Bronchial epithelial cell (primary cell): ENCODE data around the gene C19orf44. TPM values are rescaled to one million over a fixed set of nuclear protein-coding genes. Genes with fewer than 3 reads are reported as not detected.
"Not testable (repeated sequence)": the region's sequence is repeated elsewhere in the genome, so short reads cannot be mapped to it uniquely, and the experiment has no call there.

Experiments used
- DNase-seq: peaks from one replicate; pipeline ENCODE4 v3.0.0-alpha.2; 2010; ENCODE audit warnings: low read depth
- FAIRE-seq: peaks from 2 replicates; lab custom pipeline; 2011; peaks lifted over from hg19 to GRCh38; lab: Jason Lieb, UNC
- H3K27me3 ChIP-seq: 2 replicates; pipeline ENCODE4 v1.5.1; 2011; ENCODE audit warnings: low read length; ENCODE audit not compliant: control insufficient read depth, insufficient read depth
- H3K36me3 ChIP-seq: 2 replicates; pipeline ENCODE4 v1.5.1; 2011; ENCODE audit warnings: low read length; ENCODE audit not compliant: control insufficient read depth, insufficient read depth
- H3K4me3 ChIP-seq: 2 replicates; pipeline ENCODE4 v1.5.1; 2011; ENCODE audit warnings: mild to moderate bottlenecking, low read depth, low read length, control low read depth
- total RNA-seq: library from RNA; depleted of rRNA; stranded (reverse); fragments of >200 nt; gene quantifications from 2 replicates; pipeline ENCODE4 v1.2.1, GENCODE V29; 2014
- TF ChIP-seq, protein P1 (sequence below): IDR thresholded peaks from 2 replicates; pipeline ENCODE4 v1.5.1; 2011; ENCODE audit warnings: mild to moderate bottlenecking, moderate library complexity, low read length, control low read depth, inconsistent platforms; ENCODE audit not compliant: insufficient read depth, severe bottlenecking

Gene C19orf44
- total RNA-seq, 1 donor from 2014 or later = 1.1 TPM

DNA sequence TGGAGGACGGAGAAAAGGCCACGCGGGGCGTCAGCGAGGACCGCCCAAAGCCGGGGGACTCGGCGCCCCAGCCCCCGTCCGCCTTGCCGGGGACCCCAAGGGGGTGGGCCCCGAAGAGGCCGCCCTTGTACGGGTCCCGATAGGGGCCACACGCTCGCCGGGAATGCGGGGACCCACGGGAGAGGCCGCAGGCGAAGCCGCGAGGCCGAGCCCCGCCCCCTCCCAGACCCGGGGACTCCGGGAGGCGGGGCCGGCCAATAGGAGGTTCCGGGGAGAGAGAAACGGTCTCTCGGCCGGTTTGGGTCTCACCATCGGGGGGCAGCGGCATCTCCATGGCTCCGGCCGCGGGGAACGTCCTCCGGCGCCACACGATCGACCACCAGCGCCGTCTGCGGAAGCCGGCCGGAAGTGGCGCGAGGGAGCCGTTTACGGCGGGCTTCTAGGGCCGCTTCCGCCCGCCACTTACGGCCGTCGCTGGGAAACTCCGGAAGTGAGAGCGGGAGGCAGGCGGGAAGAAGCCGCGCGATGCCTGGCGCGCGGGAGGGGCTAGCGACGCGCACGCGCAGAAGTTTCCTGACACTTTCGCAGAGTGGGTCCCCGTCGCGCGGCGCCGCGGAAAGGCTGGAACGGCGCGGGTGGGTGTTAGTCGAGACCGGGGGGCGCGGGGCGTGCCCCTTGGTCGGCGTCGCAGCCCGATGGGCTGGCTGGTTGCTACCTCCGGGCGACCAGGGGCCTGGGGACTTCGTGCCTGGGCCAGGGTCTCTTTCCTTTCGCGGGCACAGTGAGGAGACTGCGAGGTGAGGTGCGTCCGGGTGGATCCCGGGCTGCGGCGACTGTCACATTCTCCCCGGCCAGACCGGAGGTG is 46.1 kb downstream of the C19orf44 start, which contains the start of gene CHERP:
TSS of gene CHERP (minus strand) at position 393 of the 865 bp plus-strand sequence. CDS start at position 334, 59 bp downstream.
- H3K36me3 ChIP-seq = peaks cover 8% of the 10 kb centered on the region
- FAIRE-seq = no peak
- peak; percentile 79 for DNase-seq

DNA sequence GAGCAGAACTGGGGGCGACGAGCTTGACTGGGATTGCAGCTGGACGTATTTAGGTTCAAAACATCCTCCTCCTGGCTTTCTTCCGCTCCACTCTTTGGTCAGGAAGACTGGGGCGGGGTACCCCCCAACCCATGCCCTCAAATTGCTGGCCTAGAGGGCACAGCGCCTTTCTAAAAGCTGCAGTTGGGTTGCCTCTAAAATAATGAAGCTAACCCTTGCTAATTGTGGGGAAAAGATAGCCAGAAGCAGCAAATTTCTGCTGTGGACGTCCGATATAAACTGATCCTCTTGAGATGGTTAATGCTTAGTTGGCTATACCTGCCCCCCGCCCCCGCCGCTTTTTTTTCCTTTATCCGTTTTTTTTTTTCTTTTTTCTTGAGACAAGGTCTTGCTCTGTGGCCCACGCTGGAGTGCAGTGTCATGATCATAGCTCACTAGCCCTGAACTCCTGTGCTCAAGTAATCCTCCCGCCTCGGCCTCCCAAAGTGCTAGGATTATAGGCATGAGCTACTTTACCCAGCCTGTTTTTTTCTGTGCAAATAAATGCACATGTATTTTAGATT is 46.8 kb downstream of the C19orf44 start:
- Histone ChIP-seq H3K27me3 (no peaks in the 10 kb centered on the region), H3K4me3 (peak overlapping the region; percentile 81), H3K36me3 (peaks cover 6% of the 10 kb centered on the region)
- no peak for FAIRE-seq
- DNase-seq = peak; percentile 10
- TF ChIP-seq, protein P1, sequence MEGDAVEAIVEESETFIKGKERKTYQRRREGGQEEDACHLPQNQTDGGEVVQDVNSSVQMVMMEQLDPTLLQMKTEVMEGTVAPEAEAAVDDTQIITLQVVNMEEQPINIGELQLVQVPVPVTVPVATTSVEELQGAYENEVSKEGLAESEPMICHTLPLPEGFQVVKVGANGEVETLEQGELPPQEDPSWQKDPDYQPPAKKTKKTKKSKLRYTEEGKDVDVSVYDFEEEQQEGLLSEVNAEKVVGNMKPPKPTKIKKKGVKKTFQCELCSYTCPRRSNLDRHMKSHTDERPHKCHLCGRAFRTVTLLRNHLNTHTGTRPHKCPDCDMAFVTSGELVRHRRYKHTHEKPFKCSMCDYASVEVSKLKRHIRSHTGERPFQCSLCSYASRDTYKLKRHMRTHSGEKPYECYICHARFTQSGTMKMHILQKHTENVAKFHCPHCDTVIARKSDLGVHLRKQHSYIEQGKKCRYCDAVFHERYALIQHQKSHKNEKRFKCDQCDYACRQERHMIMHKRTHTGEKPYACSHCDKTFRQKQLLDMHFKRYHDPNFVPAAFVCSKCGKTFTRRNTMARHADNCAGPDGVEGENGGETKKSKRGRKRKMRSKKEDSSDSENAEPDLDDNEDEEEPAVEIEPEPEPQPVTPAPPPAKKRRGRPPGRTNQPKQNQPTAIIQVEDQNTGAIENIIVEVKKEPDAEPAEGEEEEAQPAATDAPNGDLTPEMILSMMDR = no peak

More for the DNA sequence above, 46.1 kb downstream of the C19orf44 start, which contains the start of gene CHERP:
- no peaks in the 10 kb centered on the region for H3K27me3 ChIP-seq
- TF ChIP-seq, protein P1 = no peak
- H3K4me3 ChIP-seq = peak within 1 kb of the TSS; percentile 81

DNA sequence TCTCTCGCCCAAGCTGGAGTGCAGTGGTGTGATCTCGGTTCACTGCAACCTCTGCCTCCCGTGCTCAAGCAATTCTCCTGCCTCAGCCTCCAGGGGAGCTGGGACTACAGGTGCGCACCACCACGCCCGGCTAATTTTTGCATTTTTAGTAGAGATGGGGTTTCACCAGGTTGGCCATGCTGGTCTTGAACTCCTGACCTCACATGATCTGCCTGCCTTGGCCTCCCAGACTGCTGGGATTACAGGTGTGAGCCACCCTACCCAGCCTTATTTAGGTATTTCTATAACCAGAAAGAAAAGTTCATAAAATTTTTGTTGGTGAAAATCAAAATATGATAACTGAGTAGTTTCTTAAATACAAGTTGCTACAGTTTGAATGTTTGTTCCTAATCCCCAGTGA is 47.5 kb downstream of the C19orf44 start:
- not testable (repeated sequence) for H3K27me3 ChIP-seq, H3K4me3 ChIP-seq, FAIRE-seq, DNase-seq, H3K36me3 ChIP-seq

DNA sequence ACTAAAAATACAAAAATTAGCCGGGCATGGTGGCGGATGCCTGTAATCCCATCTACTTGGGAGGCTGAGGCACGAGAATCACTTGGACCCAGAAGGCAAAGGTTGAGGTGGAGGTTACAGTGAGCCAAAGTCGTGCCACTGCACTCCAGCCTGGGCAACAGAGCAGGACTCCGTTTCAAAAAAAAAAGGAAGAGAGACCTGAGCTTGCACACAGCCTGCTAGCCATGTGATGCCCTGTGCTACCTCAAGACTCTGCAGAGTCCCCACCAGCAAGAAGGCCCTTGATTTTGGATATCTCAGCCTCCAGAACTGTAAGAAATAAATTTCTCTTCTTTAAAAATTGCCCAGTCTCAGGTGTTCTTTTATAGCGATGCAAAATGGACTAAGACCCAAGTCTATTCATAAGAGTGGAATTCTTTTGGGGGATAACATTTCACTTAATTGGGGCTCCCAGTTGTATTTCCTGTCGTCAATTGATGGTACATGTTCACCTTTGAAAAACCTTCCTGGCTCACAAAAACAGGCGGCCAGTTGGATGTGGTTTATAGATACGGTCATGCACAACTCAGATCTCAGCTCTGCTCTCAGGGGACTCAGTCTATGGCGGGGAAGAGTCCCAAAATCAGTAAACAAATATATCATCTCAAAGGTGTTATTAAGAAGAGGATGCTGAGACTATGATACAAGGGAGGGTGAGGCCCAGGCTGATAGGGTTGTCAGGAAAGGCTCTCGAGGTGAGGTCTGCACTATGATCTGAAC is 48.5 kb downstream of the C19orf44 start:
- H3K36me3 ChIP-seq = peaks cover 4% of the 10 kb centered on the region
- DNase-seq (no peak), FAIRE-seq (no peak)
- H3K27me3 ChIP-seq = no peaks in the 10 kb centered on the region
- H3K4me3 ChIP-seq = no peak overlapping the region
- TF ChIP-seq, protein P1 = no peak

DNA sequence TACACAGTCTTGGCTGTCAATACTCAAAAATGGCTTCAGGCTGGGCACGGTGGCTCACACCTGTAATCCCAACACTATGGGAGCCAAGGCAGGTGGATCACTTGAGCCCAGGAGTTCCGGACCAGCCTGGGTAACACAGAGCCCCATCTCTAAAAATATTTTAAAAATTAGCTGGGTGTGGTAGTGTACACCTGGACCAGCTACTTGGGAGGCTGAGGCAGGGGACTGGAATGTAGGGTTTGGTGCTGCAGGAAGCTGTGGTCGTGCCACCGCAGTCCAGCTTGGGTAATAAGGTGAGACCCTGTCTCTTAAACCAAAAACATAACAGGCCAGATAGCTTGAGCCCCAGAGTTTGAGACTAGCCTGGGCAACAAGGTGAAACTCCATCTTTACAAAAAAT is 52.8 kb downstream of the C19orf44 start:
- TF ChIP-seq, protein P1 = no peak
- H3K4me3 ChIP-seq = no peak overlapping the region
- H3K27me3 ChIP-seq = no peaks in the 10 kb centered on the region
- FAIRE-seq (no peak), DNase-seq (no peak)
- peaks cover 9% of the 10 kb centered on the region for H3K36me3 ChIP-seq

DNA sequence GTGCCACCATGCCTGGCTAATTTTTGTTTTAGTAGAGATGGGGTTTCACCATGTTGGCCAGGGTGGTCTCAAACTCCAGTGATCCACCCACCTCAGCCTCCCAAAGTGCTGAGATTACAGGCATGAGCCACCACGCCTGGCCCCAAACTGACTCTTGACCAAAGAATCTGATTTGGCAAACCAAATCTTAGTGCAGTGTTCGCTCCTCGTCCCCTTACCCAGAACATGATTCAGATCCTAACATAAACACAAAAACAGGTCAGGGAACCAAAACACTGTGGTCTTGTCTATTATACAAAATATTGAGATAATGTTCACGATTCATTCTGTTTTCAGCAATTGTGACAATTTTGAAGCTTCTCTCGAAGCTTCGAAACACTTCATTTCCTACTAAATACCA is 55.7 kb downstream of the C19orf44 start:
- peaks cover 23% of the 10 kb centered on the region for H3K36me3 ChIP-seq
- H3K27me3 ChIP-seq, H3K4me3 ChIP-seq, FAIRE-seq, DNase-seq: not testable (repeated sequence)
